H1 (cell line): ENCODE results near the gene VPS25. TPM values are rescaled to one million over a fixed set of nuclear protein-coding genes. Genes with fewer than 3 reads are reported as not detected.
A peak's percentile ranks its signal among the peaks of the same experiment; 100 is the strongest.

Experiments
- CTCF ChIA-PET: fragments of 300-600 bp; sonication (Branson Sonifier 250); formaldehyde crosslinking; loops from one replicate; lab custom pipeline; 2021; ENCODE audit not compliant: partially characterized antibody; lab: Charles Lee
- POLR2A ChIA-PET: fragments of 300-600 bp; sonication (Branson Sonifier 250); formaldehyde crosslinking; loops from one replicate; lab custom pipeline; 2021; ENCODE audit warnings: inconsistent platforms; ENCODE audit not compliant: partially characterized antibody; lab: Charles Lee
- DNase-seq, 2 experiments: peaks; one replicate each; pipeline versions ENCODE4 v3.0.0 to v3.0.0-alpha.2; 2010 to 2022; ENCODE audit warnings: low spot score in 2 of 2, low read depth in 1 of 2, mixed read lengths in 1 of 2
- FAIRE-seq: peaks from 2 replicates; lab custom pipeline; 2011; peaks lifted over from hg19 to GRCh38; lab: Jason Lieb, UNC
- H2AFZ ChIP-seq: 2 replicates; pipeline ENCODE4 v1.8.1; 2012; ENCODE audit warnings: low read length, inconsistent platforms
- H2AK5ac ChIP-seq: 2 replicates; pipeline ENCODE4 v1.6.1; 2013; ENCODE audit warnings: low read depth, low read length
- H2BK120ac ChIP-seq: replicated peaks from 2 replicates; pipeline ENCODE3; 2013; ENCODE audit warnings: low read depth, low read length, inconsistent platforms
- H2BK12ac ChIP-seq: 2 replicates; pipeline ENCODE4 v1.6.1; 2013; ENCODE audit warnings: low read depth, low read length
- H2BK15ac ChIP-seq: 2 replicates; pipeline ENCODE4 v1.6.1; 2013; ENCODE audit warnings: low read length
- H2BK20ac ChIP-seq: 2 replicates; pipeline ENCODE4 v1.6.1; 2013; ENCODE audit warnings: low read length
- H2BK5ac ChIP-seq: 2 replicates; pipeline ENCODE4 v1.6.1; 2013; ENCODE audit warnings: low read depth, low read length
- H3K14ac ChIP-seq: 2 replicates; pipeline ENCODE4 v1.6.1; 2013; ENCODE audit warnings: inconsistent platforms; ENCODE audit not compliant: insufficient read length
- H3K18ac ChIP-seq: 2 replicates; pipeline ENCODE4 v1.6.1; 2013; ENCODE audit warnings: low read length; ENCODE audit errors: extremely low read depth
- H3K23ac ChIP-seq: 2 replicates; pipeline ENCODE4 v1.6.1; 2013; ENCODE audit warnings: inconsistent platforms; ENCODE audit not compliant: insufficient read length
- H3K23me2 ChIP-seq: 2 replicates; pipeline ENCODE4 v1.6.1; 2013; ENCODE audit warnings: low read depth, low read length
- H3K27ac ChIP-seq: 2 replicates; pipeline ENCODE4 v1.6.1; 2011; ENCODE audit warnings: low read depth, low read length, inconsistent platforms
- H3K27me3 ChIP-seq, 4 experiments: replicated peaks in 1 of 4; 1 replicate in 1 of 4; 2 replicates in 3 of 4; pipeline versions ENCODE4 v1.6.1 to v1.8.1; 2011 to 2013; ENCODE audit warnings: low read length in 3 of 4, mild to moderate bottlenecking in 3 of 4, inconsistent platforms in 2 of 4, mixed read lengths in 2 of 4, moderate library complexity in 1 of 4; ENCODE audit not compliant: control insufficient read depth in 3 of 4, insufficient read depth in 3 of 4; ENCODE audit errors: extremely low read depth in 1 of 4
- H3K36me3 ChIP-seq, 4 experiments: 2 replicates each; pipeline versions ENCODE4 v1.6.1 to v1.8.1; 2011 to 2013; ENCODE audit warnings: mild to moderate bottlenecking in 4 of 4, low read length in 3 of 4, moderate library complexity in 2 of 4, control low read depth in 1 of 4, inconsistent platforms in 1 of 4; ENCODE audit not compliant: insufficient read depth in 4 of 4, control insufficient read depth in 2 of 4
- H3K4ac ChIP-seq: replicated peaks from 2 replicates; pipeline ENCODE3; 2013; ENCODE audit warnings: low read length, low read depth, mixed read lengths, inconsistent platforms; ENCODE audit not compliant: insufficient read length
- H3K4me1 ChIP-seq, 4 experiments: replicated peaks in 1 of 4; 1 replicate in 1 of 4; 2 replicates in 3 of 4; pipeline versions ENCODE4 v1.6.1 to v1.8.1; 2011 to 2013; ENCODE audit warnings: low read length in 3 of 4, inconsistent platforms in 2 of 4, mixed read lengths in 1 of 4; ENCODE audit not compliant: insufficient read depth in 4 of 4, control insufficient read depth in 3 of 4
- H3K4me2 ChIP-seq, 2 experiments: 2 replicates each; pipeline versions ENCODE4 v1.6.1 to v1.8.1; 2011 to 2013; ENCODE audit warnings: low read depth in 2 of 2, low read length in 2 of 2, control low read depth in 1 of 2, inconsistent platforms in 1 of 2, mild to moderate bottlenecking in 1 of 2; ENCODE audit not compliant: insufficient read depth in 1 of 2
- H3K4me3 ChIP-seq, 4 experiments: fragments of 200-600, 300-600 bp in 1 of 4; sonication (generic), shearing (Covaris generic), sonication (Bioruptor Twin) in 1 of 4; 2 replicates each; pipeline versions ENCODE4 v1.5.1 to v1.8.1; 2011 to 2016; ENCODE audit warnings: low read length in 4 of 4, low read depth in 3 of 4, control low read depth in 2 of 4, inconsistent platforms in 2 of 4, mild to moderate bottlenecking in 2 of 4, mixed read lengths in 1 of 4, moderate library complexity in 1 of 4; ENCODE audit not compliant: insufficient read depth in 2 of 4; ENCODE audit errors: extremely low read depth in 1 of 4
- H3K56ac ChIP-seq: replicated peaks from 2 replicates; pipeline ENCODE3; 2013; ENCODE audit warnings: low read depth, mild to moderate bottlenecking, mixed read lengths, low read length, inconsistent platforms; ENCODE audit not compliant: insufficient read length
- H3K79me1 ChIP-seq: 2 replicates; pipeline ENCODE4 v1.6.1; 2013; ENCODE audit warnings: low read depth, low read length, control low read depth
- H3K79me2 ChIP-seq, 2 experiments: 2 replicates each; pipeline versions ENCODE4 v1.6.1 to v1.8.1; 2012 to 2013; ENCODE audit warnings: low read length in 2 of 2, mild to moderate bottlenecking in 2 of 2, inconsistent platforms in 1 of 2; ENCODE audit not compliant: insufficient read depth in 2 of 2, control insufficient read depth in 1 of 2
- H3K9ac ChIP-seq, 4 experiments: replicated peaks in 1 of 4; 1 replicate in 1 of 4; 2 replicates in 3 of 4; pipeline versions ENCODE4 v1.6.1 to v1.8.1; 2011 to 2013; ENCODE audit warnings: low read depth in 3 of 4, low read length in 3 of 4, control low read depth in 2 of 4, mild to moderate bottlenecking in 2 of 4, moderate library complexity in 2 of 4, inconsistent platforms in 1 of 4; ENCODE audit errors: extremely low read depth in 1 of 4
- H3K9me3 ChIP-seq, 2 experiments: 2 replicates each; pipeline versions ENCODE4 v1.6.1 to v1.8.1; 2012 to 2013; ENCODE audit warnings: mild to moderate bottlenecking in 2 of 2, moderate library complexity in 2 of 2, control low read depth in 1 of 2, inconsistent platforms in 1 of 2, low read depth in 1 of 2, low read length in 1 of 2, mixed read lengths in 1 of 2; ENCODE audit not compliant: insufficient read depth in 2 of 2
- H4K20me1 ChIP-seq, 2 experiments: replicated peaks in 1 of 2; 2 replicates each; pipeline versions ENCODE3 to v1.8.1; 2011 to 2013; ENCODE audit warnings: inconsistent platforms in 2 of 2, low read length in 2 of 2, mild to moderate bottlenecking in 1 of 2; ENCODE audit not compliant: insufficient read depth in 2 of 2, control insufficient read depth in 1 of 2
- H4K5ac ChIP-seq: 2 replicates; pipeline ENCODE4 v1.6.1; 2013; ENCODE audit warnings: low read length, low read depth, mixed read lengths, inconsistent platforms; ENCODE audit not compliant: insufficient read length
- H4K8ac ChIP-seq: 2 replicates; pipeline ENCODE4 v1.8.0; 2013; ENCODE audit warnings: mild to moderate bottlenecking, moderate library complexity, low read length, inconsistent platforms; ENCODE audit not compliant: insufficient read depth; ENCODE audit errors: extremely low read depth
- H4K91ac ChIP-seq: replicated peaks from 2 replicates; pipeline ENCODE3; 2013; ENCODE audit warnings: low read length, mixed read lengths, inconsistent platforms; ENCODE audit not compliant: insufficient read length
- ATF2 ChIP-seq: IDR thresholded peaks from 2 replicates; pipeline ENCODE4 v1.6.1; 2012; ENCODE audit warnings: low read length, inconsistent platforms
- BCL11A ChIP-seq, 2 experiments: IDR thresholded peaks; one replicate each; pipeline ENCODE4 v1.6.1; 2011; ENCODE audit warnings: low read depth in 2 of 2, low read length in 2 of 2, mild to moderate bottlenecking in 2 of 2
- EP300 ChIP-seq, 2 experiments: IDR thresholded peaks; 1 replicate in 1 of 2; 2 replicates in 1 of 2; pipeline ENCODE4 v1.6.1; 2011 to 2012; ENCODE audit warnings: low read depth in 2 of 2, low read length in 2 of 2, mild to moderate bottlenecking in 2 of 2, borderline replicate concordance in 1 of 2, inconsistent platforms in 1 of 2, moderate library complexity in 1 of 2
- FOSL1 ChIP-seq: IDR thresholded peaks from 2 replicates; pipeline ENCODE4 v1.6.1; 2011; ENCODE audit warnings: mild to moderate bottlenecking, low read depth, low read length, moderate library complexity; ENCODE audit not compliant: insufficient read depth
- JUN ChIP-seq: IDR thresholded peaks from 2 replicates; pipeline ENCODE4 v1.6.1; 2011; ENCODE audit warnings: low read depth, mild to moderate bottlenecking, improper control_type of control experiment, low read length
- KDM4A ChIP-seq: IDR thresholded peaks from one replicate; pipeline ENCODE4 v1.7.1; 2012; ENCODE audit warnings: low read depth, mild to moderate bottlenecking, moderate library complexity, low read length, inconsistent platforms; ENCODE audit not compliant: severe bottlenecking
- PHF8 ChIP-seq: fragments of 200-600 bp; sonication (generic); conservative IDR thresholded peaks from 2 replicates; pipeline ENCODE4 v1.7.1; 2012; ENCODE audit warnings: low read depth, mild to moderate bottlenecking, inconsistent platforms, low read length, moderate library complexity
- POLR2A ChIP-seq, 2 experiments: IDR thresholded peaks; 1 replicate in 1 of 2; 2 replicates in 1 of 2; pipeline ENCODE4 v1.6.1; 2011; ENCODE audit warnings: low read depth in 2 of 2, low read length in 2 of 2, mild to moderate bottlenecking in 2 of 2; ENCODE audit errors: control extremely low read depth in 1 of 2
- RXRA ChIP-seq: IDR thresholded peaks from 2 replicates; pipeline ENCODE4 v1.6.1; 2011; ENCODE audit warnings: low read depth, mild to moderate bottlenecking, low read length, moderate library complexity; ENCODE audit not compliant: insufficient read depth
- SIX5 ChIP-seq: IDR thresholded peaks from 2 replicates; pipeline ENCODE4 v1.6.1; 2011; ENCODE audit warnings: mild to moderate bottlenecking, low read depth, low read length
- SRF ChIP-seq: IDR thresholded peaks from 2 replicates; pipeline ENCODE4 v1.6.1; 2011; ENCODE audit warnings: mild to moderate bottlenecking, low read depth, low read length, moderate library complexity
- ZNF274 ChIP-seq: IDR thresholded peaks from 2 replicates; pipeline ENCODE4 v1.7.0; 2012; ENCODE audit warnings: low read length, borderline replicate concordance; ENCODE audit errors: extremely low read depth
- WGBS, 2 experiments: shearing (Covaris generic) in 1 of 2; methylation state at CpG; one replicate each; pipeline versions ENCODE4 v1.1.6 to v1.1.7; 2013 to 2015; ENCODE audit warnings: low lambda C conversion rate in 2 of 2, mixed read lengths in 2 of 2, inconsistent platforms in 1 of 2, low coverage in 1 of 2, missing lambda C conversion rate in 1 of 2; ENCODE audit not compliant: insufficient replicate concordance in 2 of 2, insufficient coverage in 1 of 2, insufficient read length in 1 of 2; ENCODE audit errors: extremely low coverage in 1 of 2, missing lambda C conversion rate in 1 of 2; 5-methylcytosine and 5-hydroxymethylcytosine counted together
- polyA plus RNA-seq, 7 experiments: library from polyadenylated mRNA; depleted of rRNA in 3 of 7; stranded (reverse) in 5 of 7; unstranded in 2 of 7; fragments of >200 nt in 5 of 7; fragments of 200-250 nt in 2 of 7; gene quantifications; 1 replicate in 5 of 7; 2 replicates in 1 of 7; 4 replicates in 1 of 7; pipeline versions ENCODE4 v1.2.1 to v1.2.3, GENCODE V29; 2011 to 2013; ENCODE audit warnings: missing spikeins in 2 of 7, mixed read lengths in 2 of 7
- total RNA-seq: library from RNA; stranded (reverse); fragmentation: NEBNext Ultra II Directional; extraction: Animal tissue kit (Norgen Biotek cat#: 25700); gene quantifications from 2 replicates; pipeline ENCODE4 v1.2.1, GENCODE V29; 2021

VPS25 gene
- total and polyA plus RNA-seq, 2 of the 8 experiments (the other 6 are each of a cell fraction or from before 2014, with no cell fraction given), result 88.2 to 188 TPM

- no peak overlapping the region for H3K56ac ChIP-seq
- TF ChIP-seq SRF (no peak), FOSL1 (no peak), POLR2A (IDR thresholded peaks at IDR 0.05; ENCODE audit: control extremely low read depth in 1 of 2, low read depth in 2 of 2, low read length in 2 of 2) (no peak), SIX5 (no peak), JUN (no peak), ATF2 (no peak), RXRA (no peak), PHF8 (no peak), ZNF274 (no peak), KDM4A (no peak), EP300 (IDR thresholded peaks at IDR 0.05; ENCODE audit: borderline replicate concordance in 1 of 2, low read depth in 2 of 2, low read length in 2 of 2) (no peak), BCL11A (IDR thresholded peaks at IDR 0.05; ENCODE audit: low read depth in 2 of 2, low read length in 2 of 2) (no peak)
Measured at GRCh38 chr17:42783791-42784138, 10.5 kb downstream of the VPS25 start.

More at GRCh38 chr17:42783791-42784138, 10.5 kb downstream of the VPS25 start:
- FAIRE-seq, result no peak
- Histone ChIP-seq H3K4me1 (peaks cover 0 to 14% (median 8%) of the 10 kb centered on the region in 4 experiments; a peak in 6 of 7 replicates), H4K20me1 (no peaks in the 10 kb centered on the region), H2BK20ac (no peak overlapping the region), H3K36me3 (peaks cover under 1 to 8% (median 5%) of the 10 kb centered on the region in 4 experiments; a peak in 6 of 8 replicates), H4K91ac (no peak overlapping the region), H3K23ac (no peak overlapping the region), H3K14ac (no peak overlapping the region), H3K27me3 (peaks cover 6 to 26% (median 19%) of the 10 kb centered on the region in 4 experiments), H3K27ac (no peak overlapping the region), H2BK5ac (no peak overlapping the region), H4K8ac (peak overlapping the region; percentile 65; the same call in 1 of the 2 replicates), H3K9me3 (no peaks in the 10 kb centered on the region), H2BK12ac (no peak overlapping the region), H2AK5ac (no peak overlapping the region), H3K4me2 (no peak overlapping the region), H2AFZ (no peak overlapping the region), H3K23me2 (peaks cover 11% of the 10 kb centered on the region), H3K79me1 (no peaks in the 10 kb centered on the region), H3K18ac (no peak overlapping the region), H2BK15ac (no peak overlapping the region), H3K4ac (no peak overlapping the region), H4K5ac (no peak overlapping the region), H2BK120ac (no peak overlapping the region), H3K9ac (no peak overlapping the region), H3K4me3 (no peak overlapping the region), H3K79me2 (no peaks in the 10 kb centered on the region)
- WGBS, 2 experiments, result 87% methylated on average over 22 of the region's 22 CpGs; no CpG with 5 or more reads in 1 of the 2 experiments
- ChIA-PET CTCF (no interaction called here), POLR2A (interaction anchor here (0.9 to 1.8 kb wide), 3 partner anchors 10 to 103 kb away, joined by 3 to 6 read pairs (median 3); no protein-coding TSS in a partner anchor)
- DNase-seq, result no peak
